ENCODE data around the gene ATXN1.

ATXN1 gene

DNA sequence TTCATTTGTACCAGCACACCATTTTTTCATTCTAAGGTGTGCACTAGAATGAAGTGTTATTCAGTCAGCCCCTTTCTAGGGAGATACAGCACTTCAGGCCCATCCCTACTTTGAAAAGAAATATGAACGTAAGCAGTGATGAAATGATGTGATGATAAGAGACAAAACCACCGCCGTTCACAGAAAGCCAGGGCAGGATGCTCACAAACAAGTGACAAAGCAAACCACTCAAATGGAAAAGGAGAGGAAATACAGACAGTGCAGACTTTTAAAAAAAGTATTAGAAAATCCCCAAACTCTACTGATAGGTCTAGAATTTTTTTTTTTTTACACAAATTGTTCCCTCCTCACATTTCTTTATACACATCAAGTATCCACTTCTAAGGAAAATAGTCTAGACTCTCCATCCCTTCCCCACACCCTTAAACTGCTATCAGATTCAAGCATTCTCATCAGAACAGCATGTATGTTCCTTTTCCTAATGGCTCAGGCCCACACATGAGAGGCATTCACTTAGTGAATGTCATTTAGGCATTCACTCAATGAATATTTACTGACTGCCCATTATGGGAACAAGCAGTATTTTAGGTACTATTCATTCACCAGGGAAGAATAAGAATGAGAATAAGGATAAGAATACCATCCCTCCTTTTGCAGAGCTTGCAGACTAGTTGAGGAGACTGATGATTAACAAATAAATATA is 279.4 kb downstream of the ATXN1 start:
- no peak for ATAC-seq (ENCODE audit: low read depth)
- no peak for TF ChIP-seq CTCF (IDR thresholded peaks at IDR 0.05; ENCODE audit: poor library complexity, severe bottlenecking)
- H3K4me1 ChIP-seq (ENCODE audit: insufficient read depth, poor library complexity, severe bottlenecking): no peaks in the 10 kb centered on the region
- H3K4me3 ChIP-seq (ENCODE audit: severe bottlenecking): no peak overlapping the region
- no peaks in the 10 kb centered on the region for H3K27me3 ChIP-seq (ENCODE audit: insufficient read depth, poor library complexity, severe bottlenecking)
- no peaks in the 10 kb centered on the region for H3K36me3 ChIP-seq (ENCODE audit: low read depth)
- no peak for DNase-seq (ENCODE audit: low spot score)
- peaks cover 4% of the 10 kb centered on the region for H3K9me3 ChIP-seq (ENCODE audit: severe bottlenecking)
- no peak overlapping the region for H3K27ac ChIP-seq (ENCODE audit: poor library complexity, severe bottlenecking)

DNA sequence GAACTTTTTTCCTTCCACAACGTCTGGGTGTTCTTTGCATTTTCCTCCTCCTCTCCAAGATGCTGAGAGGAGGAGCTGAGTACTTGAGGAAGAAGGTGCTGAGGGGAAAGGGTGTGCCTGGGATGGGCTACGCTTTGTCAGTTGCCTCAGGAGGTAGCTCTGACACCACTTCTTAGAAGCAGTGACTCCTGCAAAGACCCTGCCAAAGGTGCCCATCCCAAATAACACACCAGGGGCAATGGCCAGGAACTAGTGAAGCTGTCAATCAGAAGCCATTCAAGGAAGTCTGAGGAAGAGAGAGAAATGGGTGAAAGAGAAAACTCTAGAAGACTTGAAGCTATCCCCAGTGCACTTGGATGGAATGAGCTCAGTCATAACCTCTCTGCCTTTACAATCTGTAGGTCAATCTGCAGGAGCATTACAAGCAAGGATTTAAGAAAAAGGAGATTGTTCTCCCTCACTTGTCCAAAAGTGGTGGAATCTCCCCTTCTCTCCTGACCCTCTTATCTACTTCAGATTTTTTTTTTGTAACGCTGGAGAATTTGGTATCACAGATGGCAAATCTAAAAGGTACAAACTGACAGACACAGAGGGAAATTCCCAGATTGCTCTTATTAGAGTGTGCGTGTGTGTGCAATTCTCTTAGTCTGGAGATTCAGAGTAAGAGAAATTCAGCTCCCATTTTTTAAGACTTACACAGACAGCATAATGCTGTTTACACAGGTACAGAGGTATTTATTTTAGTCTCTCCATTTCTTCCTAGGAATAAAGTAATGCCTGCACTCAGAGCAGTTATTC is 280.3 kb downstream of the ATXN1 start:
- H3K4me3 ChIP-seq (ENCODE audit: severe bottlenecking): no peak overlapping the region
- no peak for TF ChIP-seq CTCF (IDR thresholded peaks at IDR 0.05; ENCODE audit: poor library complexity, severe bottlenecking)
- ATAC-seq (ENCODE audit: low read depth) (no peak), DNase-seq (ENCODE audit: low spot score) (no peak)
- H3K36me3 ChIP-seq (ENCODE audit: low read depth): no peaks in the 10 kb centered on the region
- H3K4me1 ChIP-seq (ENCODE audit: insufficient read depth, poor library complexity, severe bottlenecking): no peaks in the 10 kb centered on the region
- no peaks in the 10 kb centered on the region for H3K27me3 ChIP-seq (ENCODE audit: insufficient read depth, poor library complexity, severe bottlenecking)
- peaks cover 4% of the 10 kb centered on the region for H3K9me3 ChIP-seq (ENCODE audit: severe bottlenecking)
- H3K27ac ChIP-seq (ENCODE audit: poor library complexity, severe bottlenecking): no peak overlapping the region

DNA sequence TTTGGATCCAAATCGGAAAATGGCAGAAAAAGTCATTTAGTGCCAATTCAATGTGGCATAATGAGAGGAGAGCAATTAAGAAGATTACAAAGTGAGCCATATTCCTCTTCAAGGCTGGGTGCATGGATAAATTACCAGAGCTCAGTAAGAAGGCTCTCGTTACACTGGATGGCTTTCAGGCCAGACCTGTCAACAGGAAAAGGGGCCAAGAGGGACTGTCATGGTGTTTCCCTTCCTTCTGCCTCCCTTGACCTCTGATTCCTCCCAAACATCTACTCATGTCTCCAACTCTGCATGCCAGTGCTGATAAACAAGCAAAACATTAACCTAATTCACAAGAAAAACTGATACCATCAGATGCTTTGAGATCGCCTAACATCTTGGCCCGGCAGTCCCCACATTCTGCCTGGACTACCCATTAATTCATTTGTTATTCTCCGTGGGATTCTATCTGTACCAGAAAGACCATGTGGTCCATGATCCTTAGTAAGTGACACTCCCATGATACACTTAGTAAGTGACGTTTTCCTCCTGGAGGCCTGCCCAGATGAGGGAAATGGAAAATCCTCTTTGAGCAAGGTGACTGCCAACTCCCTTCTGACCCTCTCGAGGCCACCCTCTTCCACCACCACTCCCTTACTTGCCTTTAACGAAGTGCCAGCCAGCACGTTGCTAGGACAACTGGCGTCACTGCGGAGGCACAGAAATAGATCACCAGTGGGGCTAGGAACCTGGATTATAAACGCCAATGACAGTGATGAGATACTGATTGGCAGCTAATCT is 283.7 kb downstream of the ATXN1 start:
- TF ChIP-seq CTCF (IDR thresholded peaks at IDR 0.05; ENCODE audit: poor library complexity, severe bottlenecking): no peak
- Histone ChIP-seq H3K27me3 (ENCODE audit: insufficient read depth, poor library complexity, severe bottlenecking) (no peaks in the 10 kb centered on the region), H3K9me3 (ENCODE audit: severe bottlenecking) (peaks cover 4% of the 10 kb centered on the region), H3K36me3 (ENCODE audit: low read depth) (no peaks in the 10 kb centered on the region), H3K4me1 (ENCODE audit: insufficient read depth, poor library complexity, severe bottlenecking) (no peaks in the 10 kb centered on the region), H3K4me3 (ENCODE audit: severe bottlenecking) (no peak overlapping the region), H3K27ac (ENCODE audit: poor library complexity, severe bottlenecking) (no peak overlapping the region)
- ATAC-seq (ENCODE audit: low read depth) (no peak), DNase-seq (ENCODE audit: low spot score) (no peak)

GRCh38 chr6:16476861-16477260 is 284.4 kb downstream of the ATXN1 start:
- Histone ChIP-seq H3K9me3 (ENCODE audit: severe bottlenecking) (no peaks in the 10 kb centered on the region), H3K27me3 (ENCODE audit: insufficient read depth, poor library complexity, severe bottlenecking) (no peaks in the 10 kb centered on the region), H3K4me3 (ENCODE audit: severe bottlenecking) (no peak overlapping the region), H3K4me1 (ENCODE audit: insufficient read depth, poor library complexity, severe bottlenecking) (no peaks in the 10 kb centered on the region), H3K36me3 (ENCODE audit: low read depth) (no peaks in the 10 kb centered on the region), H3K27ac (ENCODE audit: poor library complexity, severe bottlenecking) (no peak overlapping the region)
- no peak for ATAC-seq (ENCODE audit: low read depth)
- no peak for DNase-seq (ENCODE audit: low spot score)
- no peak for TF ChIP-seq CTCF (IDR thresholded peaks at IDR 0.05; ENCODE audit: poor library complexity, severe bottlenecking)

Measured in RWPE2 (cell line).